A549 (cell line): ENCODE results near the gene MLX.

ENCODE experiments used
- MAFK ChIP-seq: fragments of 450-650 bp; IDR thresholded peaks from 2 replicates; pipeline ENCODE4 v1.6.1; 2014; ENCODE audit not compliant: partially characterized antibody
- MAZ ChIP-seq: fragments of 150-350 bp; IDR thresholded peaks from 2 replicates; pipeline ENCODE4 v1.6.1; 2014; ENCODE audit warnings: antibody characterized with exemption, low read depth, low read length, borderline replicate concordance
- PHF8 ChIP-seq: fragments of 200-600 bp; sonication (generic); IDR thresholded peaks from 2 replicates; pipeline ENCODE4 v1.6.1; 2016; ENCODE audit warnings: low read depth, mild to moderate bottlenecking, antibody characterized with exemption, moderate library complexity, borderline replicate concordance
- POLR2A ChIP-seq: IDR thresholded peaks from 2 replicates; pipeline ENCODE4 v1.6.1; 2012; ENCODE audit warnings: mild to moderate bottlenecking, low read length
- RCOR1 ChIP-seq: fragments of 150-350 bp; IDR thresholded peaks from 2 replicates; pipeline ENCODE4 v1.6.1; 2014; ENCODE audit warnings: antibody characterized with exemption, low read length, low read depth
- REST ChIP-seq: fragments of 200-600 bp; sonication (generic); IDR thresholded peaks from 2 replicates; pipeline ENCODE4 v1.6.1; 2016; ENCODE audit warnings: antibody characterized with exemption, mild to moderate bottlenecking, moderate library complexity
- ZNF302 ChIP-seq: fragments of 250-450 bp; sonication (Bioruptor Pico); IDR thresholded peaks from 2 replicates; pipeline ENCODE4 v1.9.0; 2021; ENCODE audit warnings: inconsistent platforms, mild to moderate bottlenecking, moderate library complexity
- TF ChIP-seq, protein P1 (sequence below): fragments of >200 bp; sonication (Bioruptor Twin); formaldehyde crosslinking; IDR thresholded peaks from 3 replicates; pipeline ENCODE4 v1.5.1; 2016

GRCh38 chr17:42519546-42520491 lies 47.1 kb upstream of the MLX start:
- TF ChIP-seq REST, result no peak
- no peak for TF ChIP-seq PHF8
- peak; percentile 60 for TF ChIP-seq POLR2A
- peak; percentile 82; the same call in 1 of the 2 replicates for TF ChIP-seq MAZ
- TF ChIP-seq, protein P1, sequence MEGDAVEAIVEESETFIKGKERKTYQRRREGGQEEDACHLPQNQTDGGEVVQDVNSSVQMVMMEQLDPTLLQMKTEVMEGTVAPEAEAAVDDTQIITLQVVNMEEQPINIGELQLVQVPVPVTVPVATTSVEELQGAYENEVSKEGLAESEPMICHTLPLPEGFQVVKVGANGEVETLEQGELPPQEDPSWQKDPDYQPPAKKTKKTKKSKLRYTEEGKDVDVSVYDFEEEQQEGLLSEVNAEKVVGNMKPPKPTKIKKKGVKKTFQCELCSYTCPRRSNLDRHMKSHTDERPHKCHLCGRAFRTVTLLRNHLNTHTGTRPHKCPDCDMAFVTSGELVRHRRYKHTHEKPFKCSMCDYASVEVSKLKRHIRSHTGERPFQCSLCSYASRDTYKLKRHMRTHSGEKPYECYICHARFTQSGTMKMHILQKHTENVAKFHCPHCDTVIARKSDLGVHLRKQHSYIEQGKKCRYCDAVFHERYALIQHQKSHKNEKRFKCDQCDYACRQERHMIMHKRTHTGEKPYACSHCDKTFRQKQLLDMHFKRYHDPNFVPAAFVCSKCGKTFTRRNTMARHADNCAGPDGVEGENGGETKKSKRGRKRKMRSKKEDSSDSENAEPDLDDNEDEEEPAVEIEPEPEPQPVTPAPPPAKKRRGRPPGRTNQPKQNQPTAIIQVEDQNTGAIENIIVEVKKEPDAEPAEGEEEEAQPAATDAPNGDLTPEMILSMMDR, result no peak
- peak; percentile 74; the same call in 1 of the 2 replicates for TF ChIP-seq ZNF302
- peak; percentile 78 for TF ChIP-seq MAFK
- TF ChIP-seq RCOR1, result no peak
